Sigmoid colon (tissue), 4 donors: Measurements from ENCODE around the gene ANGPTL8.

Experiments
- CTCF ChIP-seq, 4 experiments: fragments of 450-650 bp in 3 of 4; fragments of 200-600 bp in 1 of 4; IDR thresholded peaks; one replicate each; pipeline ENCODE4 v1.5.1; 2016 to 2019; ENCODE audit warnings: antibody characterized with exemption in 4 of 4, mild to moderate bottlenecking in 3 of 4, moderate library complexity in 2 of 4
- POLR2A ChIP-seq, 2 donors: fragments of 450-650 bp; IDR thresholded peaks; one replicate each; pipeline ENCODE4 v1.6.1; 2016; ENCODE audit warnings: antibody characterized with exemption in 2 of 2, mild to moderate bottlenecking in 2 of 2, moderate library complexity in 2 of 2
- POLR2AphosphoS5 ChIP-seq, 4 donors: sonication (generic); formaldehyde crosslinking; IDR thresholded peaks; one replicate each; pipeline ENCODE4 v1.6.1; 2017; ENCODE audit warnings: antibody characterized with exemption in 4 of 4

GRCh38 chr19:11223200-11223599, 16.2 kb upstream of the ANGPTL8 start:
- no peak for TF ChIP-seq CTCF (IDR thresholded peaks at IDR 0.05)
- TF ChIP-seq POLR2A (IDR thresholded peaks at IDR 0.05): no peak
- TF ChIP-seq POLR2AphosphoS5 (IDR thresholded peaks at IDR 0.05): no peak
